GM20000 (cell line): Measurements from ENCODE around the gene GNPNAT1.

Experiments used
- DNase-seq: peaks from one replicate; pipeline ENCODE4 v3.0.0; 2012; ENCODE audit warnings: low spot score
- CTCF ChIP-seq: IDR thresholded peaks from 2 replicates; pipeline ENCODE4 v1.5.1; 2012; ENCODE audit warnings: mild to moderate bottlenecking, control low read depth; ENCODE audit errors: extremely low read depth, missing control alignments

GNPNAT1 gene

GRCh38 chr14:52829527-52830185 is 38.2 kb upstream of the GNPNAT1 start:
- DNase-seq: no peak
- TF ChIP-seq CTCF: no peak

- no peak for DNase-seq
- no peak for TF ChIP-seq CTCF
Measured at GRCh38 chr14:52827426-52827825, 36.0 kb upstream of the GNPNAT1 start.

- no peak for TF ChIP-seq CTCF
Measured at GRCh38 chr14:52825085-52825484, 33.7 kb upstream of the GNPNAT1 start.

GRCh38 chr14:52824462-52824861 is 33.1 kb upstream of the GNPNAT1 start:
- DNase-seq: no peak
- TF ChIP-seq CTCF: no peak

More at GRCh38 chr14:52825085-52825484, 33.7 kb upstream of the GNPNAT1 start:
- peak; percentile 24 for DNase-seq

- TF ChIP-seq CTCF: no peak
Measured at GRCh38 chr14:52821805-52822250, 30.4 kb upstream of the GNPNAT1 start.

GRCh38 chr14:52808101-52808500 is 16.7 kb upstream of the GNPNAT1 start:
- no peak for DNase-seq
- TF ChIP-seq CTCF: no peak

More at GRCh38 chr14:52821805-52822250, 30.4 kb upstream of the GNPNAT1 start:
- DNase-seq: no peak

- no peak for TF ChIP-seq CTCF
- DNase-seq: no peak
Measured at GRCh38 chr14:52806115-52806514, 14.7 kb upstream of the GNPNAT1 start.
